Measurements from ENCODE around the gene VSTM4.

Gene VSTM4, protein sequence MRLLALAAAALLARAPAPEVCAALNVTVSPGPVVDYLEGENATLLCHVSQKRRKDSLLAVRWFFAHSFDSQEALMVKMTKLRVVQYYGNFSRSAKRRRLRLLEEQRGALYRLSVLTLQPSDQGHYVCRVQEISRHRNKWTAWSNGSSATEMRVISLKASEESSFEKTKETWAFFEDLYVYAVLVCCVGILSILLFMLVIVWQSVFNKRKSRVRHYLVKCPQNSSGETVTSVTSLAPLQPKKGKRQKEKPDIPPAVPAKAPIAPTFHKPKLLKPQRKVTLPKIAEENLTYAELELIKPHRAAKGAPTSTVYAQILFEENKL

DNA sequence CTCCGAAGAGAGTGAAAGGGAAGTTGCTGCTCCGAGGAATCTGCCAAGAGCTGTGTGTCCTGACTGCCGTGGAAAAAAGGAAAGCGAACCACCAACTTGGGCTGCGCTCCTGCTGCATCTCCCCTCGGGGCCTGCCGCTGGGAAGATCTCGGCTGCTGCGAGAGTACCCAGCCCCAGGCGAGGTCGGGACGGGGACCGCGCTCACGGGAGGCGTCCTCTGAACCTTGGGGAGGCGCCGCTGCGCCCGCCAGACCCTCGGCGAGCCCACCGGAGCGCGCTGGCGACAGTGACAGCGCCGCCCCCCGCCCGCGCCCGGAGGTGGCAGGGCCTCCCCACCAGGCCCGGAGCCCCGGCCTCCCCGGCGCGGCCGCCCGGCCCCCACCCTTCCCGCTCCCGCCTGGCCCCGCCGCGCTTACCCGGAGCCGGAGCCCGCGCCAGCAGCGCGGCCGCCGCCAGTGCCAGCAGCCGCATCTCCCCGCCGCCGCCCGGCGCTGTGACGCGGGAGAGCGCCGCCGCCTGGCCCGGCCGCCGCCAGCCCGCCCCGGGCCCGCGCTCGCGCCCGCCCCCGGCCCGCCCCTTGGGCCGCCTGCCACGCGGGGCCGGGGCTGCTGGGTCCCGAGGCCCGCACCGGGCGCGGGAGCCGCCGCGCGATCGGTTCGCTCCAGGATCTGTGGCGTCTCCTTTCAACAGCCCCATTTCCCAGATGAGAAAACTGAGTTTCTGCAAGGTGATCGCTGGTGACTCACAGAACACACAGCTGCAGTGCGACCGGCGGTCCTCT lies at the start of gene VSTM4:
Gene VSTM4, minus strand, starts transcription at position 508 of the 781 bp plus-strand sequence. Its CDS starts 37 bp downstream, at position 471.
- DNase-seq (ENCODE audit: low read depth) = no peak

DNA sequence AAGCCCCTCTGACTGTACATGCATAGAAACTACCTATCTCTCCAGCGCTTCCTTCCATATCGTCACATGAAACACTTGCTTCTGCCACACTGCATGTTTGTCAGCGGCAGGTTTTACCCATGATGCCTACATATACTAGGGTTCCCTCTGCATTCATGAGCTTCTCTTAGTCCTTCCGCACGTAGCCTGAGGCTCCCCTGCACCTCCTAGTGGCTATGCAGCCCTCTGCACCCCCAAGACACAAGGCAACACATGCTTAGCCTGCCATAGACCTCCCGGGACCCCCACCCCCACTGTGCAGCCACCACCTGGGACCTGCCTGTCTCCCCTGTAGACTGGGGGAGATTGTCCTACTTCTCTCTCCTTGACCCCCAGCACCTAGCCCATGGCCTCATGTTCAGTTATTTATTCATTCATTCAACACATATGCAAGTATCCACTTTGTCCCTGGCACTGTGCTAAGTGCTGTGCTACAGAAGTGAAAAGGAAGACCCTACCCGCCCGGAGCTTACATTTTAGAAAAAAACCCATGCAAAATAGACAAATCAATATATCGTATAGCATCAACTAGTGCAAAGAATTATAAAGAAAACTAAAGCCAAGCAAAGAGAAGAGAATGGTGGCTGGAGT lies 49.4 kb upstream of the VSTM4 start:
- DNase-seq (ENCODE audit: low read depth) = no peak

DNA sequence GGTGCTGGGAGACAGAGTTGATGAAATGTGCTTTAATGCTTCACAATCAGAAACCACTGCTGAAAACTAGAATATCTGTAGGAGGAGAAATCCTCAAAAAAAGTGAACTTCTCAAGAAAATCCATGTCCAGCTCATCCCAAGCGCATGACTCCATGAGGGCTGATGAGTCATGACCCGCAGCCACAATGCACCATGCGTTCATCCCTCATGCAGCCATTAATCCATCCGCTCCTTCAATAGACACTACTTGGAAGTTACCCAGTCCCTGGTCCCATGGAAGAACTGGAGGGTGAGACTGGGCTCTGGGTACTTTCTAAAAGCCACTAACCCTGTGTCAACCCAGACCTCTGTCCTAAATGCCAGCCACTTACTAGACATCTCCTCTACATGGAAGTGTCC lies 48.4 kb upstream of the VSTM4 start:
- no peak for DNase-seq (ENCODE audit: low read depth)

DNA sequence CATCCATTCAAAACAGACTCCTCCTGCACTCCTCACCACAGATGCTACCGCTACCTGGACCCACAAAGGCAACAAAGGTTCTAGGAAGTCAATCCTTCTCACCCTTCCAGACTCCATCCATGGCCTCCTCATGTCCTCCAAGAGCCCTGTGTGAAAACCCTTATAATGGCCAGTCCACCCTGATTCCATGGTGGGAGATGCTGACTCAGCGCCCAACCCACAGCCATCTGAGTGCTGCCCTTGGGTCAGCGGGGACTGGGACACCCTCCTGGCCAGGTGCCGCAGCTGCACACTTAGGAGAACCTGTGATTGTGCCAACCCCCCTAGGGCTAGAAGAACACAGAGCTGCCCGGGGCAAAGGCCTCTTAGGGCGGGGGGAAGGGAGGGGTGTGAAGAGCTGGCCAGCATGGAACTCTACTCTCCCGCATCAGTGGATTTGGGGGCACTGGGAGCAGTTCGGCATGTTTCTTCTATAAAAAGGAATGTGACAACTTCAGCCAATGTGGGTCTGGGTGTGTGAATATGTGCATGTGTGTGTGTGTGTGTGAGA lies 47.5 kb upstream of the VSTM4 start:
- DNase-seq (ENCODE audit: low read depth) = no peak

DNA sequence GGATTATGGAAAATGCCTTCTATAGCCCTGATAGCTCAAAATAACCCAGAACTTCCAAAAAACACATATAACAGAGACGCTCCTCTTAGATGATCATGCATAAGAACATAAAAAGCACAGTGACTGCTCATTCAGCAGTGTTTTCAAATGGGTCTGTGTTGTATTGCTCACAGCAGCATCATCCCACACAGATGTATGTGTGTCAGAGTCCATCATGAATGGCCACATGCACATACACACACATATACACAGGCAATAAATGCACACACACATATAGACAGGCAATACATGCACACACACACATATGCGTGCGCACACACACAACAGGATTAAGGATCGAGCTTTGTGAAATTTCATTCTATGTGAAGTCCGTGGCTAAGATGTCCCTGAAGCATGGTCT lies 46.7 kb upstream of the VSTM4 start:
- DNase-seq (ENCODE audit: low read depth) = no peak

GRCh38 chr10:49161411-49161997 lies 46.2 kb upstream of the VSTM4 start:
- DNase-seq (ENCODE audit: low read depth) = no peak

- no peak for DNase-seq (ENCODE audit: low read depth)
These were observed 45.5 kb upstream of the VSTM4 start for GRCh38 chr10:49160814-49161213.

GRCh38 chr10:49160110-49160509 lies 44.8 kb upstream of the VSTM4 start:
- DNase-seq (ENCODE audit: low read depth) = no peak

GRCh38 chr10:49158915-49159314 lies 43.6 kb upstream of the VSTM4 start:
- no peak for DNase-seq (ENCODE audit: low read depth)

DNA sequence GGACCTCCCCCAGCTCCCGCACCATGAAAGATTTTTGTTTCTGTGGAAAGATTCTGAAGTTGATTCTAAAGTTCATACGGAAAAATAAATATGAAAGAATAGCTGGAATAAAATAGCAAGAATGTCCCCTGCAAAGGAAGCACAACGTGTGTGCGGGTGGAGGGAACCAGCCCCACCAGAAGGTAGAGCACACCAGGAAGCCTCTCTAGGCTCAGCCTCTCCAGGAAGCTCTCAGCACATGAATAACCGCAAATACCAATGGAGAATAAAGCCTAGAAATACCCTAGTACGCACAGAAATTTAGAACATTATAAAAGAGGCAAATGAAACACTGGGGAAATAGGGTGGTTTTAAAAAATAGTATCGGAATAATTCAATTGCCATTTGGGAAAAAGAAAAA lies 43.1 kb upstream of the VSTM4 start:
- DNase-seq (ENCODE audit: low read depth) = no peak

GRCh38 chr10:49157229-49157628 lies 41.9 kb upstream of the VSTM4 start:
- DNase-seq (ENCODE audit: low read depth) = no peak

- DNase-seq (ENCODE audit: low read depth) = no peak
These were observed 39.3 kb upstream of the VSTM4 start for GRCh38 chr10:49154641-49155040.

DNA sequence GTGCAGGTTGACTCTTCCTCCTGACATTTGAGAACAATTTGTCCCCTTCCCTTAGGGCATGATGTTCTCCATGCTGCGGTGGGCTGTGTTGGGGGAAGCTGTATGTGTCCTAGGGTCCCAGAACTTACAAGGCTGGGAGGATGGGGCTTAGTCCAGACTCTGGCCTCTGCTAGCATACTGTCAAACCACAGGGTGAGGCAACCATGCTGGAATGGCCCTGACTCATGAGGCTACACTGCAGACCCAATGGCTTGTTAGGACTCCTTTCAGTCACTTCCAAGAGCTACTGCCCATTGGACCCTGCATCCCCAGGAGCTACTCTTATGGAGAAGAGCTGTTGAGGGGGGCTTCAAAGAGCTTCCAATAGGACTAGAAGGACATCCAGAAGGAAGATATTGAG lies 38.6 kb upstream of the VSTM4 start:
- DNase-seq (ENCODE audit: low read depth) = no peak

GRCh38 chr10:49153115-49153514 lies 37.8 kb upstream of the VSTM4 start:
- no peak for DNase-seq (ENCODE audit: low read depth)

DNA sequence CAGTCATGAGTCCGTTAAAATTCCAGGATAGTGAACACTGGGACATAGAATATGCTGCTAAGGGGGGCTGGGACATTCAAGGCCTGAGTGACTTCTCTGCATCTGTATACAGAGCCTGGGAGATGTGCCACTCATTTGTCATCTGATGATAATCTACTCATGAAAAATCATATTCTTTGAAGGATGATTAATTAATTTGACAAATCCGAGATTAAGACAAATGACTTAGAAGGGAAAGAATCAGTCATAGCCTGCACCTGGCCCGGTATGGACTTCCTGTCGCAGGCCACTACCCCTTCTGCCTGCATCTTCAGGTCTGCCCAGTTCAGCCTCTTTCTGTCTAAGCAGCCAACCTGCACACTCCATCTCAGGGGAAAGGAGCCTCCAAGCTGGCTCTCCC lies 37.3 kb upstream of the VSTM4 start:
- no peak for DNase-seq (ENCODE audit: low read depth)

GRCh38 chr10:49152037-49152436 lies 36.7 kb upstream of the VSTM4 start:
- DNase-seq (ENCODE audit: low read depth) = no peak

DNA sequence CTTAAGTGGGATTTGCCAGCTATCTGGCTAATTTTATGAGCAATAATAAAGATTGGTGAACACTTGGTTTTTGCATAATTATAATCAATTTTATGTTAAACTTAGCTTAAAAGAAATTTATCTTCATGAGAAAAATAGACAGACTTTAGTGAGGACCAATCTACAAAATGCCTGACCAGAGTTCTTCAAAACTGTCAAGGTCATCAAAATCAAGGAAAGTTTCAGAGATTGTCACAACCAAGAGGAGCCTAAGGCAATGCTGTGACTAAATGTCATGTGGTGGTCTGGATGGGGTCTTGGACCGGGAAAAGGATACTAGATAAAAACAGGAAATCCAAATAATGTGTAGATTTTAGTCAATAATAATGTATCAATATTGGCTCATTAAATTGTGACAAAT lies 36.2 kb upstream of the VSTM4 start:
- no peak for DNase-seq (ENCODE audit: low read depth)

DNA sequence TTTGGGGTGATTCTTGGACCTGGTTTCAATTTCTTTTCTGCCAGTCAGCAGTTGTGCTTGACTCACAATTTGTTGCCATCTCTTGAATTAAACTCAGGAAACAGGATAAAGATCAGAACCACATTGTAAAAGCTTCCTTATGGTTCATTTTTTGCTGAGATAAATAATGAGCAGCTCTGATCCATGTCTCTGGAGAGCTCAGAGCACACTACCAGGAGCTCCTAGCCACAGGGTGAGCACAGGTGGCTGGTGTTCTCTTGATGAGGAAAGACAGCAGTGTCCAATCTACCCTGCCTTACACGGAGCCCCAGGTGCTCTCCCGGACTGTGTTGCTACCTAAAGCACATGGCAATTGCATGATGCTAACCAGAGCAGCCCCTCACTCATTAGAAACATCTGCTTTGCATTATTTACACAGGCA lies 35.7 kb upstream of the VSTM4 start:
- no peak for DNase-seq (ENCODE audit: low read depth)

- DNase-seq (ENCODE audit: low read depth) = no peak
These were observed 35.1 kb upstream of the VSTM4 start for GRCh38 chr10:49150426-49150825.

DNA sequence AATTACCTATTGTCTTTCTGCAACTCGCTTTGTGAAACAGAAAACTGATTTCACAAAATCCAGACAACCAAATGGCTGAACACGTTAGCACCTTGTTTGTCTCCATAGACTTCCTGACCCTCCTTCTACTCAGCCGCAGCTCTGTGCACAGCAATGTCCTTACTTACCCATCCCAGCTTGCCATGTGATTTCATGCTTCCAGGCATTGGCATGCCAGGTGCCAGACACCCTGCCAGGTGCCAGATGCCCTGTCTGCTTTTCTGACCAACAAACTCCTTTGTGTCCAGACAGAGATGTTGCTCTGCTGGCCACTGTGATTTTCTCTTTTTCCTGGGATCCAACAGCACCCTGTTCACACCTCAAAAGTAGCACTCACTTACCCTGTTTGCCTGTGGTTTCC lies 34.6 kb upstream of the VSTM4 start:
- no peak for DNase-seq (ENCODE audit: low read depth)

DNA sequence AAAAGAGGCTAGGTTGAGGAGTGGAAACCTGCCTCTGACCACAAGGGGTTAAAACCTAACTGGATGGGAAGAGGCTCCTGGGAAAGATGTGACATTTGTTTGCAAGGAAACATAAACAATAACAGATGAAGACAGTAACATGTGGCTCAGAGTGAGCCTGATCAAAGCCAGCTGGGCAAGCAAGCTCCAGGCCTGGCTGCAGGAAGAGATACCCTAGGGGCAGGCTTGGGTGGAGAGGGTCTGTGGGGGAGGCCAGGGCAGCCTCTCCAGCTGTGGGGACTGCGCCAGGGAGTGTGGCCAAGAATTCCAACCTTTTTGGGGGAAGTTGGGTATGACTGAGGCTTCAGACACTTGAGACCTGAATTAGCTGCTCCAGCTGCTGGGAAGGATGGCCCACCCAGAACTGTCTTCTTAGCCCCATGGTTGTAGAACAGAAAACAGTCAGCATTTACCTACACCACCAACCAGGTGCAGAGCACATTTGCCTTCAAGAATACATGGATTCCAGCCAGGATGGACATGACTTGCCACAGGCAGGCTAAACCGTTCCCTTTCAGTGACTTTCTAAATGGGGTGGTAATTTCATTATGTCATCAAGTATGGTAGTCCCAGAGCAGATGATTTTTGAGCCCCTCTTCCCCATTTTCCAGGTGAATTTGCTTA lies 28.9 kb upstream of the VSTM4 start:
- no peak for DNase-seq (ENCODE audit: low read depth)

GRCh38 chr10:49143249-49143648 lies 27.9 kb upstream of the VSTM4 start:
- DNase-seq (ENCODE audit: low read depth) = no peak
